ENCODE data around the gene CENATAC. TPM values are rescaled to one million over a fixed set of nuclear protein-coding genes. Genes with fewer than 3 reads are reported as not detected.
"Not testable (repeated sequence)": the region's sequence is repeated elsewhere in the genome, so short reads cannot be mapped to it uniquely, and the experiment has no call there.

CENATAC gene
- total RNA-seq, 1 experiment from 2014 or later: 12.4 TPM

GRCh38 chr11:119051440-119052162, 53.7 kb downstream of the CENATAC start:
- no peak for DNase-seq (ENCODE audit: low read depth)

GRCh38 chr11:119052163-119052814, 54.4 kb downstream of the CENATAC start:
- no peak for DNase-seq (ENCODE audit: low read depth)

DNA sequence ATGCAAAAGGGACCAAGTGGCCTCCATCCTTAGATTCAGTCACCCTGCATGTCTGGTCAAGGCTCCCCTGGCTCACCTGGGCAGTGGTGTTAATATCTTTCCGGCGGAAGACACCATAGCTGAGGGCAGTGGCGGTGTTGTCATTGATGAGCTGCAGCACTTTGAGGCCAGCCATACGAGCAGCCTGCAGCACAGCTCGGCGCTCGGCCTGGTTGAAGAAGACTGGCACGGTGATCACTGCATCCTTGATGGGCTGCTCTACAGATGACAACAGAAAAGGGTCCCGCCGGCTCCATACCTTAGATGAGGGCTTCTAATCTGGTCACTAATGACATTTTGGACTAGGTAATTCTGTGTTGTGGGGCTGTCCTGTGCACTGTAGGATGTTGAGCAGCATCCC, 56.5 kb downstream of the CENATAC start:
- DNase-seq (ENCODE audit: low read depth): no peak

DNA sequence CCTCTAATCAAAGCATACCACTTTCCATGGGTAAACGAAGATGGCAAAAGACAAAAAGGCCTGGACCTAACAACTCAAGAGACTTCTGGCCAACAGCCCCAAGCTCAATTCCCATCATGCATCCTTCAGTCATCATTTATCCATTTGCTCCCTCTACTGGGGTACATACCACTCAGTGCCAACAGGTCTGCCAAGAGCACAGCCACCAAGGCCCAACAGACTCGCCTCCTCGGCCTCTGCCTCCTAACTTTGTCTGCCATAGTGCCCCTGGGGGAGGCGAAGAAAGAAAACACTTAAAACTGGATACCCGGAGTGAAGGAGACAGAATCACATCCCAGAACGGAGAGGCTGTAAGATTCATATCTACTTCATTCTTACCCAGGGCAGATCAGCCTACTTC, 58.0 kb downstream of the CENATAC start:
- DNase-seq (ENCODE audit: low read depth): peak; percentile 46

DNA sequence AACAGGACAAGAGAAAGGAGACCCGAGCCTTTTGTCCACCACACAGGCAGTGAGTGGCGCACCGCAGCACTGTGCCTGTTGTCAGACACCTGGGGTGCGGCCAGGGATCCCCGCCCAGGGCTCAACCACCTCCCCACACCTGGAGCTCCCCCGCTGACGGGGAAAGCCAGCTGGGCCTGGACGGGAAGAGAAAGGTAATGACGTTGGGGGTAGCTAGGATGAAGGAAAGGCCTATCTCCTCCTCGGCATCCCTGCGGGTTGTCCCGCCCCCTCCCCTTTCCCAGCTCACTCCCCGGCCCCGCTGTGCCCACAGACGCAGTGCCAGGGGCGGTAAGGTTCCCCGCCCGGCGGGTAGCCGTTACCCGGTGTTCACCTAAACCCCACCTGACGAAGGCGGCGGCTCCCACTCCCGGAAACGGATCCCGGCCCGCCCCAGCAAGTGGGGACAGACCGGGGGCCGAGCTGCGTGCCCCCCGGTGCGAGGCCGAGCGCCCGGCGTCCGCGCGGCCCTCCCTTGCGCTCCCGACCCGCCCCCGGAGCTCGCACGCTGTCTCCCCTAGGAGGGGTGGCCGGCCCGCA, 58.6 kb downstream of the CENATAC start:
- DNase-seq (ENCODE audit: low read depth): no peak

GRCh38 chr11:119057000-119057769, 59.2 kb downstream of the CENATAC start, which contains the start of gene HYOU1:
Gene HYOU1 (minus strand): TSS chr11:119057205. CDS start chr11:119056160, 1,045 bp downstream.
- DNase-seq (ENCODE audit: low read depth): peak; percentile 94

DNA sequence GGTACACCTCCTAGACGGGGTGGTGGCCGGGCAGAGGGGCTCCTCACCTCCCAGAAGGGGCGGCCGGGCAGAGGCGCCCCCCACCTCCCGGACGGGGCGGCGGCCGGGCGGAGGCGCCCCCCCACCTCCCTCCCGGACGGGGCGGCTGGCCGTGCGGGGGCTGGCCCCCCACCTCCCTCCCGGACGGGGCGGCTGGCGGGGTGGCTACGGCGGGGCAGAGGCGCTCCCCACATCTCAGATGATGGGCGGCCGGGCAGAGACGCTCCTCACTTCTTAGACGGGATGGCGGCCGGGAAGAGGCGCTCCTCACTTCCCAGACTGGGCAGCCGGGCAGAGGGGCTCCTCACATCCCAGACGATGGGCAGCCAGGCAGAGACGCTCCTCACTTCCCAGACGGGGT, 61.2 kb downstream of the CENATAC start:
- not testable (repeated sequence) for DNase-seq (ENCODE audit: low read depth)

DNA sequence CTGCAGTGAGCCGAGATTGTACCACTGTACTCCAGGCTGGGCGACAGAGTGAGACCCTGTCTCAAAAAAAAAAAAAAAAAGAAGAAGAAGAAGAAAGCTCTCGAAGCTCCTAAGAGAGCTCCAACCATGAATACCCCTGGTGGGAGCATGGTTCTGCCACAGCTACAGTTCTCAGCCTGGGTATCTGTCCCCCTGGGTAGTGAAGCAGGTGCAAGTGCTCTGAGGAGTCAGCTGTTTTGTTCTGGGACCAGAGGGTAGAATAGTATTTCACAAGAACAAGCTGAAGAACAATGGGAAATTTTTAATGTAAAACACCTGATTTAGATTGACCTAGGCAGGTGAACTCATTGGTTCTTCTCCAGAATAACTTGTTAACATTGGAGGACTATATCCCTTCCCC, 63.3 kb downstream of the CENATAC start:
- DNase-seq (ENCODE audit: low read depth): no peak

DNA sequence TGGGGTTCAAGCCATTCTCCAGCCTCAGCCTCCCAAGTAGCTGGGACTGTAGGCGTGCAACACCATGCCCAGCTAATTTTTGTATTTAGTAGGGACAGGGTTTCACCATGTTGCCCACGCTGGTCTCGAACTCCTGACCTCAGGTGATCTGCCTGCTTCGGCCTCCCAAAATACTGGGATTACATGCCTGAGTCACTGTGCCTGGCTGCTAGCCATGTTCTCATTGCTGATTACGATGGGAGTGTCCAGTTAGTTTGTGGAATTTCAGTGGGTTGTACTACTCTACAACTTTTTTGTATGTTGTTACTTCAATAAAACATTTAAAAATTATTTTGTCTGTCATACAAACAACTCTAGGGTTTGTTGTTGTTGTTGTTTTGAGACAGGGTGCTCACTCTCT, 64.8 kb downstream of the CENATAC start:
- DNase-seq (ENCODE audit: low read depth): peak; percentile 27

- DNase-seq (ENCODE audit: low read depth): peak; percentile 29
These were observed 67.4 kb downstream of the CENATAC start for GRCh38 chr11:119065369-119065768.

Small RNA genes within 50 kb of the gene (small RNA-seq; reads per million reads assigned to genes)
- gene AP003392.2 (not detected), gene RF00017 (not detected), gene RF00019 (not detected)

Other genes with a start within 250 kb of the CENATAC start
- 34.4 and 55.5 TPM in 2 replicates for gene DDX6, start 207.0 kb upstream of the CENATAC start, total RNA-seq (2014; rRNA removed; shearing (Covaris generic))
- gene CXCR5, start 114.2 kb upstream of the CENATAC start, total RNA-seq (2014; rRNA removed; shearing (Covaris generic)): not detected in 2 replicates
- 22.5 and 24.8 TPM in 2 replicates for gene BCL9L, start 72.2 kb upstream of the CENATAC start, total RNA-seq (2014; rRNA removed; shearing (Covaris generic))
- not detected in 2 replicates for gene UPK2, start 41.8 kb upstream of the CENATAC start, total RNA-seq (2014; rRNA removed; shearing (Covaris generic))
- not detected in 2 replicates for gene FOXR1, start 26.4 kb upstream of the CENATAC start, total RNA-seq (2014; rRNA removed; shearing (Covaris generic))
- gene RPS25, start 20.2 kb downstream of the CENATAC start, total RNA-seq (2014; rRNA removed; shearing (Covaris generic)): 778 and 1,119 TPM in 2 replicates
- gene TRAPPC4, start 20.6 kb downstream of the CENATAC start, total RNA-seq (2014; rRNA removed; shearing (Covaris generic)): 154 and 181 TPM in 2 replicates
- 26.6 and 32.1 TPM in 2 replicates for gene SLC37A4, start 32.7 kb downstream of the CENATAC start, total RNA-seq (2014; rRNA removed; shearing (Covaris generic))
- gene HYOU1, start 59.1 kb downstream of the CENATAC start, total RNA-seq (2014; rRNA removed; shearing (Covaris generic)): 123 and 139 TPM in 2 replicates
- 24.9 and 29.0 TPM in 2 replicates for gene VPS11, start 69.7 kb downstream of the CENATAC start, total RNA-seq (2014; rRNA removed; shearing (Covaris generic))
- gene HMBS, start 86.7 kb downstream of the CENATAC start, total RNA-seq (2014; rRNA removed; shearing (Covaris generic)): 6.1 and 9.3 TPM in 2 replicates
- gene DPAGT1, start 103.7 kb downstream of the CENATAC start, total RNA-seq (2014; rRNA removed; shearing (Covaris generic)): 35.0 and 46.0 TPM in 2 replicates
- gene C2CD2L, start 109.2 kb downstream of the CENATAC start, total RNA-seq (2014; rRNA removed; shearing (Covaris generic)): 17.2 and 17.8 TPM in 2 replicates
- 17.9 and 18.2 TPM in 2 replicates for gene HINFP, start 123.4 kb downstream of the CENATAC start, total RNA-seq (2014; rRNA removed; shearing (Covaris generic))
- gene ABCG4, start 150.9 kb downstream of the CENATAC start, total RNA-seq (2014; rRNA removed; shearing (Covaris generic)): not detected in 2 replicates
- gene NLRX1, start 170.6 kb downstream of the CENATAC start, total RNA-seq (2014; rRNA removed; shearing (Covaris generic)): 11.0 and 11.3 TPM in 2 replicates
- not detected in 2 replicates for gene NHERF4, start 187.3 kb downstream of the CENATAC start, total RNA-seq (2014; rRNA removed; shearing (Covaris generic))
- gene CBL, start 208.2 kb downstream of the CENATAC start, total RNA-seq (2014; rRNA removed; shearing (Covaris generic)): 9.3 and 12.0 TPM in 2 replicates

All from HT1080 (cell line).